Amniotic epithelial cell (primary cell): ENCODE results near the gene AKAP12.
"Not testable (repeated sequence)": the region's sequence is repeated elsewhere in the genome, so short reads cannot be mapped to it uniquely, and the experiment has no call there.

Experiments
- DNase-seq: peaks from one replicate; pipeline ENCODE4 v3.0.0-alpha.2; 2010; ENCODE audit warnings: low read depth

Gene AKAP12

GRCh38 chr6:151349651-151350270 lies 110.0 kb downstream of the AKAP12 start:
- DNase-seq = no peak

- no peak for DNase-seq
Observed at GRCh38 chr6:151350442-151351145, 110.8 kb downstream of the AKAP12 start.

- no peak for DNase-seq
Observed at GRCh38 chr6:151351146-151351700, 111.5 kb downstream of the AKAP12 start.

- no peak for DNase-seq
Observed at GRCh38 chr6:151351731-151352130, 112.0 kb downstream of the AKAP12 start.

- no peak for DNase-seq
Observed at GRCh38 chr6:151352410-151353396, 112.9 kb downstream of the AKAP12 start.

GRCh38 chr6:151353795-151354194 lies 114.0 kb downstream of the AKAP12 start:
- no peak for DNase-seq

- DNase-seq = not testable (repeated sequence)
Observed at GRCh38 chr6:151356983-151357382, 117.2 kb downstream of the AKAP12 start.

- no peak for DNase-seq
Observed at GRCh38 chr6:151357758-151358436, 118.1 kb downstream of the AKAP12 start.

- no peak for DNase-seq
Observed at GRCh38 chr6:151358475-151358874, 118.7 kb downstream of the AKAP12 start.

GRCh38 chr6:151359486-151359885 lies 119.7 kb downstream of the AKAP12 start:
- DNase-seq = no peak

- no peak for DNase-seq
Observed at GRCh38 chr6:151365233-151365632, 125.5 kb downstream of the AKAP12 start.

- peak; percentile 54 for DNase-seq
Observed at GRCh38 chr6:151370509-151371078, 130.8 kb downstream of the AKAP12 start.

GRCh38 chr6:151372164-151372563 lies 132.4 kb downstream of the AKAP12 start:
- DNase-seq = no peak

- no peak for DNase-seq
Observed at GRCh38 chr6:151374036-151374683, 134.4 kb downstream of the AKAP12 start.

- DNase-seq = no peak
Observed at GRCh38 chr6:151375833-151376232, 136.1 kb downstream of the AKAP12 start.

- no peak for DNase-seq
Observed at GRCh38 chr6:151376440-151376839, 136.7 kb downstream of the AKAP12 start.

- DNase-seq = no peak
Observed at GRCh38 chr6:151377095-151377494, 137.3 kb downstream of the AKAP12 start.

GRCh38 chr6:151379933-151380847 lies 140.4 kb downstream of the AKAP12 start:
- DNase-seq = no peak

- DNase-seq = no peak
Observed at GRCh38 chr6:151380848-151381205, 141.1 kb downstream of the AKAP12 start.

- no peak for DNase-seq
Observed at GRCh38 chr6:151381722-151382121, 142.0 kb downstream of the AKAP12 start.
